HG03066 (cell line): ENCODE measurements around the gene AQP1.

Experiments
- ATAC-seq: cut with Tn5 transposase; IDR thresholded peaks from one replicate; pipeline ENCODE4 v1.9.1; 2021; ENCODE audit warnings: low read depth; ENCODE audit not compliant: unreplicated experiment

AQP1 gene

DNA sequence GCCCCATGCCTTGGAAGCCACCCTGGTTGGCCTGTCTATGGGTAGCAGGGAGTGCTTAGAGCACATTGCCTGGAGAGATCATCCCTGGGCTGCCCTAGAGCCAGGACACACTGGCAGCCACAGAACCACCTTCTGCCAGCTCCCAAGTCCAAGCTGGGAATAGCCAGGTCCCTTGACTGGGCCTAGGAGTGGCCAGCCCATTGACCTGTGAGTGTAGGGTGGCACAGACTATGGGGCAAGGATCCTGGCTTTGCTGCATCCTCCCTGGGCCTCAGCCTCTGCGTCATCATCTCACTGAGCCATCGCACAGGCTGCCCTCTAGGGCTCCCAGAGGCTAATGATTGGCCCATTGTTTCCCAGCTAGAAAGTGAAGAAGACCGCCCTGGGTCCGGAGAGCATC, 7.0 kb downstream of the AQP1 start:
- ATAC-seq: no peak

DNA sequence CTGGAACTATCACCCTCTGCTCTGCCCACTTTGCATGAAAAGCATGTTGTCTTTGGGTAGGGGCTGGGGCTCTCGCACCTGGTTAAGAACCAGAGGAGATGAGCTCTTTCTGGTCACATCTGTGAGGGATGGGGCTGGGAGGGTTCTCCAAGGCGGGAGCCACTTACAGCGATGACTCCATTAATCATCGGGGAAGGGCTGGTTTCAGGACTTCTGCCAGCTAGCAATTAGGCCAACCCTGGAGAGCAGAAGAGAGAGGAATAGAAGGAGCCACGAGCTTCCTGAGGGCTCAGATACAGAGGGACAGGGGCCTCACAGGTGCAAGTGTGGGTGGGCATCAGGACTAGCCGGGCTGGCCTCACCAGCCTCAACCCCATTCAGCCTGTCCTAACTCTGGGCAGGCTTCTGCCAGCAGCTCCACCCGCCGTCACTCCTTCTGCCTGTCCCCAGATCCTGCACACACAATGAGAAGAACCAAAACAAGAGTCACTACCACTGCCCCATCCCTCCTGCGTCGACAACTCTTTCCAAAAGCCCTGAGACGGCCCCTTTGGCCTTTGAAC, 8.4 kb downstream of the AQP1 start:
- no peak for ATAC-seq

DNA sequence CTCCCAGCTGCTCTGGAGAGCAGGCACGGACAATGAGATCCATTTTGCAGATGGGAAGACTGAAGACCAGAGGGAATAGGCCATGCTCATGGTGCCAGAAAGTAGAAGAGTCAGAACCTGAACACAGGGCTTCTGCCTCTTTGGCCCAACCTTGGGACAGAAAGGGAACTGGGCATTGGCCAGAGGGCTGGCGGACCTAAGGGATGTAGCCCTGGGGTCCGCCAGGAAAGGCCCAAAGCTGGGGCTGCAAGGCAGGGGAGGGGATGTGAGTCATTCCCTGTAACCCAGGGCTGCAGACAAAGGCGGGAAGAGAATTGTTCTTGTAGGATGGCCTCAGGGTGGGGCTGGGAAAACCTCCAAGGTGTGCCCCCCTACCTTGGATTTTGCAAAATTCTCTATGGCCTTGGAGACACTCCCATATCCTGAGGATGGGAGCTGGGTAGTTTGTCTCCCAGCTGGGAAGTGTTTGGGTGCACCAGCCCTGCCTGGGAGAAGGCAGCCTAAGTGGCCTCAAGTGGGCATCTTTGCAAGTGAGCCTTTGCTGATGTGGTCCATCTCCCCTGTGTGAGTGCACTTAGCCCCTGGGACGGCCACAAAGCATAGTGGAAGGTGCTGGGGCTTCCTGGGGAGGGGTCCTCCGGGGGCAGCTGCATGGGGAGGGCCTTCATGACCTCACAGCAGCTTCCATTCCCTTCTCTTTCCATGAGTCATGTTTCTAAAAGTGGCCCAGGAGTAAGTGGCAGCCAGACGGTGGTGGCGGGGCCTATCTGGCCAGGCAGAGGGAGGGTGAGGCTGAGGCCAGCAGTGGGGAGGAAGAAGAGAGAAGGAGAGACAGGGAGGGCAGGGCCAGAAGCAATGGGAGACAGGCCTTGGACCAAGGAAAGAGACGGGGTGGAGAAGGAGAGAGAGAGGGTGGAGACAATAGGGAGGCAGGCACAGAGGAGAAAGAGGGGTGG, 9.2 kb downstream of the AQP1 start:
- ATAC-seq: no peak

DNA sequence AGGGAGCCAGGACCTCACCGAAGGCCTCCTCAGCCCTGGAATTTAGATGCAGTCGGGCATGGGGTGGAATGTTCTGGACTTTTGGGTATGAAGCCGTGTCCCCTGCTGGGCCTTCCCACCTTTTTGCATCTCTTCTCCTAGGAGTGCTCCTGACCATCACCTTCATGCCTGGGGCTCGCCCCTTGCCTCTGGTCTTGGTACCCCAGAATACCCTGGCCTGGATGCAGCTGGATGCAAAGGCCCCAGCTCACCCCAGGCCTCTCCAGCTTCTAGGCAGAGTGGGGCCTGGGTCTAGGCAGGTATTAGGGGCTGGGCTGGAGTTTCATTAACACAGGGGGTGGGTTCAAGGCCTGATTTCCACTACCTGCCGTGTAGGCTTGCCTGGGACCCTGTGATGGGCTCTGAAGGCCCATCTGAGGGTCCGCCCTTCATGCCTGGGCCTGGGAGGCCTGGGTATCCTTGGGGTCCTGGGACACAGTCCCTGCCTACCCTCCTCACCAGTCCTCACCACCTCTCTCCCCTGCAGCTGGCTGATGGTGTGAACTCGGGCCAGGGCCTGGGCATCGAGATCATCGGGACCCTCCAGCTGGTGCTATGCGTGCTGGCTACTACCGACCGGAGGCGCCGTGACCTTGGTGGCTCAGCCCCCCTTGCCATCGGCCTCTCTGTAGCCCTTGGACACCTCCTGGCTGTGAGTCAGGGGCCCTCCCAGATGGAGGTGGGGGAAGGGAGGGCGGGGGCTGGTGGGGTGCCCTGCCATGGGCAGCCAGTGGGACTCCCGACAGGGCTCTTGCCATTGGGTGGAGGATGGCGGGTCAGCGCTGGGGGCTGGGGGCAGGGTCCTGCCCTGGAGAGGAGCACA, 10.1 kb downstream of the AQP1 start:
- no peak for ATAC-seq

DNA sequence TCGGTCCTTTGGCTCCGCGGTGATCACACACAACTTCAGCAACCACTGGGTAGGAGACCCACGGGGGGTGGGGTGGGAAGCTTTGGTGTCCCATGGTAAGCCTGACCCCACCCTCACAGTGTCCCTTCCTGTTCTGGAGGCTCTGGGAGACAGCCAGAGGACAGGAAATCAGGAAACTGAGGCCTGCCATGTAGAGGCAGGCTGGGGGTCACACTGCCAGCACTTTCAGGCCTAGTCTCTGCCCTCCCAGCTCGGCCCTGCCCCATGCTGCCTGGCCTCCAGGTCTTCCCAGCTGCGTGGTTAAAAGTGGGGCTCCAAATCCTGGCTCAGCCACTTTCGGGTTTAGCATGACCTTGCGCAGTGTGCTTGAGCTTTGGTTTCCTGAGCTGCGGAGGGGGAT, 10.9 kb downstream of the AQP1 start:
- ATAC-seq: no peak

DNA sequence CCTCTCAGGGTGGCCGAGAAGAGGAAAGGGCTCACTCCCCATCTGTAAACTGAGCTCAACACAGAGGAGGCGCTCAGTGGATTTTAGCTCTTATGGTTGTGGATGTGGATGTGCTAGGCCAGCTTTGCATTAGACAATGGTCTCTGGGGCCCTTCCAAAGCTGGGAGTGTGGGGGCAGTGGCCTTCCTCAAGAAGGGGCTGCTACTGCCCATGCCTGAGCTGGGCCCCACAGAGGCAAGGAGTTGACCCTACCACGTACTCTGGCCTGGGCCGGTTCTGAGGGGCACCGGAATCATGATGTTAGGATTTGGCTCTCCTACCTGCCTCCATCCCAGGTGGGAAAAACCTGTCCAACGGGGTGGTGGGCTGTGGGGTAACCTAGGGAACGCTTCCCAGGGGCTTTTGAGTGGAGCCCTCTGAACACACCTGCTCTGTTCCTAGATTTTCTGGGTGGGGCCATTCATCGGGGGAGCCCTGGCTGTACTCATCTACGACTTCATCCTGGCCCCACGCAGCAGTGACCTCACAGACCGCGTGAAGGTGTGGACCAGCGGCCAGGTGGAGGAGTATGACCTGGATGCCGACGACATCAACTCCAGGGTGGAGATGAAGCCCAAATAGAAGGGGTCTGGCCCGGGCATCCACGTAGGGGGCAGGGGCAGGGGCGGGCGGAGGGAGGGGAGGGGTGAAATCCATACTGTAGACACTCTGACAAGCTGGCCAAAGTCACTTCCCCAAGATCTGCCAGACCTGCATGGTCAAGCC, 11.5 kb downstream of the AQP1 start:
- ATAC-seq: no peak

DNA sequence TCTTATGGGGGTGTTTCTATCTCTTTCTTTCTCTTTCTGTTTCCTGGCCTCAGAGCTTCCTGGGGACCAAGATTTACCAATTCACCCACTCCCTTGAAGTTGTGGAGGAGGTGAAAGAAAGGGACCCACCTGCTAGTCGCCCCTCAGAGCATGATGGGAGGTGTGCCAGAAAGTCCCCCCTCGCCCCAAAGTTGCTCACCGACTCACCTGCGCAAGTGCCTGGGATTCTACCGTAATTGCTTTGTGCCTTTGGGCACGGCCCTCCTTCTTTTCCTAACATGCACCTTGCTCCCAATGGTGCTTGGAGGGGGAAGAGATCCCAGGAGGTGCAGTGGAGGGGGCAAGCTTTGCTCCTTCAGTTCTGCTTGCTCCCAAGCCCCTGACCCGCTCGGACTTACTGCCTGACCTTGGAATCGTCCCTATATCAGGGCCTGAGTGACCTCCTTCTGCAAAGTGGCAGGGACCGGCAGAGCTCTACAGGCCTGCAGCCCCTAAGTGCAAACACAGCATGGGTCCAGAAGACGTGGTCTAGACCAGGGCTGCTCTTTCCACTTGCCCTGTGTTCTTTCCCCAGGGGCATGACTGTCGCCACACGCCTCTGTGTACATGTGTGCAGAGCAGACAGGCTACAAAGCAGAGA, 12.2 kb downstream of the AQP1 start:
- ATAC-seq: no peak

DNA sequence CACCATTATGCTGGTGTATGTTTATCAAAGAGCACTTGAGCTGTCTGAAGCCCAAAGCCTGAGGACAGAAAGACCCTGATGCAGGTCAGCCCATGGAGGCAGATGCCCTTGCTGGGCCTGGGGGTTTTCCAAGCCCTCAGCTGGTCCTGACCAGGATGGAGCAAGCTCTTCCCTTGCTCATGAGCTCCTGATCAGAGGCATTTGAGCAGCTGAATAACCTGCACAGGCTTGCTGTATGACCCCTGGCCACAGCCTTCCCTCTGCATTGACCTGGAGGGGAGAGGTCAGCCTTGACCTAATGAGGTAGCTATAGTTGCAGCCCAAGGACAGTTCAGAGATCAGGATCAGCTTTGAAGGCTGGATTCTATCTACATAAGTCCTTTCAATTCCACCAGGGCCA, 13.0 kb downstream of the AQP1 start:
- ATAC-seq: no peak

DNA sequence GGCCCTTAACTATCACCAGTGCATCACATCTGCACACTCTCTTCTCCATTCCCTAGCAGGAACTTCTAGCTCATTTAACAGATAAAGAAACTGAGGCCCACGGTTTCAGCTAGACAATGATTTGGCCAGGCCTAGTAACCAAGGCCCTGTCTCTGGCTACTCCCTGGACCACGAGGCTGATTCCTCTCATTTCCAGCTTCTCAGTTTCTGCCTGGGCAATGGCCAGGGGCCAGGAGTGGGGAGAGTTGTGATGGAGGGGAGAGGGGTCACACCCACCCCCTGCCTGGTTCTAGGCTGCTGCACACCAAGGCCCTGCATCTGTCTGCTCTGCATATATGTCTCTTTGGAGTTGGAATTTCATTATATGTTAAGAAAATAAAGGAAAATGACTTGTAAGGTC, 13.5 kb downstream of the AQP1 start:
- no peak for ATAC-seq

DNA sequence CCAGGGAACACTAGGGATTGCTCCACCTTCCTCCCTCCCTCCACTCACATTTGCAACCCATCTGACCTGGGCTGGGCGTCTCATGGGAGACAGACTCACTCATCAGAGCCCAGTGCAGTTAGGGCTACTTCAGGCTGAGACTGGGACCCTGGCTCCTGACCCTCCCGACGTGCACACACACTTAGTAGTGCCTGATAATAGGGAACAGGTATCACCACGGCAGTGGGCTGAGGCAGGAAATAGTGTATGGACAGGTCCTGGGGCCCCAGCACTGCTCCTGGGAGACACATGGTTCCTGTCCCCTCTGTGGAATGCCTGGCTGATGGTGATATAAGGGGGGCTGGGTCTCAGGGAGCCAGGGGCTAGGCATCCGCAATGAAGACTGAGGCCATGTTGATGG, 14.3 kb downstream of the AQP1 start:
- ATAC-seq: no peak

DNA sequence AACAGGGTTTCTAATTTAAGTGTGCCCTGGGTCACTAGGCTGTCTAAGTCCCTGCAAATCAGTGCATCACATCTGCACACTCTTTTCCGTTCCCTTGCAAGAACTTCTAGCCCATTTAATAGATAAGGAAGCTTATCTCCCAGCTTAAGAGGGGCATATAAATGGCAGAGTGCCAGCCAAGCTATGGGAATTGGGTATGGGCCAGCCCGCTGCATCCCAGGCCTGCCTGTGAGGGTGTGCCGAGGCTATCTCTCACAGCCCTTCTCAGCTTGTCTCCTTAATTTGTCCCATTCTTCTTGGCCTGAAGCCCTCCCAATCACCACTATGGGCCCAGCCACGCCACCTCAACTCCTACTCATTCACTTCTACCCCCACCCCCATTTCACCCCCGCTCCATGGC, 14.7 kb downstream of the AQP1 start:
- no peak for ATAC-seq

DNA sequence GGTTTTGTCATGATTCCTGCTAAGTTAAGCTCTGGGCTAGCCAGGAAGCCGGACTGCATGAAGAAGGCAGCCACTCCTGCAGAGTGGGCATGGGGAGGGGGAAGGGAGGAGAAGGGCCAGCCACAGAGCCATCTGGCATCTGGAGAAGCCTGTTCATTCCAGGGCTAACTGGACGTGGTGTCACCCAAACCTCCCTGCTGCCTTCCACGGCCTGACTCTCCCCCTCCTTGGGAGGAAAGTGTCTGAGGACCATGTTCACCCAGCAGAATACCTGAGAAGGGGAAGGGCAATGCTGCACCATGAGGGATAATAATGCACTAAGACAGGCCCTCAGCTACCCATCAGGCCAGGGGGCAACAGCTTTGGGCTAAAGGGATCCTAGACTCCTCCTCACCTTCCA, 15.4 kb downstream of the AQP1 start:
- no peak for ATAC-seq

DNA sequence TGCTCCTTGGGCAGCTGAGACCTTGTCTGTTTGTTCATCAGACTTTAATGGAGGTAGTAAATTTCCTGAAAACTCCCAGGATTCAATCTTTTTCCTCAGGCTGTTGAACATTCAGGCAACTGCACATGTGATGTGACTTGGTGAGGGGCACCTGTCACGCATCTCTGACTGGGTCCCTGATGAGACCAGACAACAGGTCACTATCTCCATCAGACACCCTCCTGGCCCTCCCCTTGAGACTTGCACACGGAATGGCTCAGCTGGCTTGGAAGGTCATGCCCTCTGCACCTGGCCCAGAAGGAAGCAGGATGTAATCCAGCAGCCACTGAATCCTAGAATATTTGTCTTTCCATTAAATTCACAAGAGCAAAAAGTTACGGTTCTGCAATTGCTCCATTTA, 15.9 kb downstream of the AQP1 start:
- no peak for ATAC-seq

DNA sequence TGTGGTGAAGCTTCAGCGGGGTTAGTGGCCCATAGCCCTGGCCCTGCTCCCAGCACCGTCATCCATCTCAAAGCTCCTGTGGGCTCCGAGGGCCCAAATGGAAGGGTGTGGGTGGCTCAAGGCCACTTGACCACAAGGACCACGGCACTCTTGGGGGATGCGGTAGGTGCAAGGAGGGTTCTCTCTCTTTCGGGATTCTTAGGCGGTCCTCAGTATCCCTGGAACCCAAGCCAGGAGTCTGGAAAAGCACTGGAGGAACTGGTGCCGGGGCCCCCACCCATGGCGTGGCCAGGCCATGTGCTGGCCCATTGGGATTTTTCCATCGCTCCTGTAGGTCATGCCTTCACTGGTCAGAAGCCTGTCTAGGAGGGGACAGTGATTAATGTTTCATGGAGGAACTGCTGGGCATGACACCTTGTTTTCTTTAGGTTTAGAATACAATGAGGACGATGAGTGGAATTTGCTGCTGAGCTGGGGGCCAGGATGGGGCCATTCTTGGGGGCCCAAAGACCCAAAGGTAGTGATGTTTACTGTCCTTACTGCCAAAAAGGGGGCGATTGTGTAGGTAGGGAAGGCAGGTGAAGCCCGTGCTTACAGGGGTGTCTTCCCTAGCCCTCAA, 16.7 kb downstream of the AQP1 start:
- ATAC-seq: no peak

DNA sequence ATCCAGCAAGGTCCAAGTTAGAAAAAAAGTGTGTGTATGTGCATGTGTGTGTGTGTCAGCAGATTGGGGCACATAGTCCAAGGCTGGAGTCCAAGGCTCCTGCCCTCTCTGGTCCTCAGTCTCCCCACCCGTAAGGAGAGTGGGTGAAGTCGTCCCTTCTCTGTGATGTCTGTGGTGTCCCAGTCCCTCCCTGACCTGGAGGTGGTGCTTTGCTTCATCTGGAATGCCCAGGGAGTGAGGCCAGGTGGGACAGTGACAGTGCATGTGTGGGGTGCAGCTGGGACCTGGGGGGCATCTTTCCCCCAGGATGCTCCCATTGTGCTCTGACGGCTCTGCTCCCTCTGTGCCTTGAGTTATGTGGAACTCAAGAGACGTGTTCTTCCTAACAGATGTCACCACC, 18.0 kb downstream of the AQP1 start:
- no peak for ATAC-seq

DNA sequence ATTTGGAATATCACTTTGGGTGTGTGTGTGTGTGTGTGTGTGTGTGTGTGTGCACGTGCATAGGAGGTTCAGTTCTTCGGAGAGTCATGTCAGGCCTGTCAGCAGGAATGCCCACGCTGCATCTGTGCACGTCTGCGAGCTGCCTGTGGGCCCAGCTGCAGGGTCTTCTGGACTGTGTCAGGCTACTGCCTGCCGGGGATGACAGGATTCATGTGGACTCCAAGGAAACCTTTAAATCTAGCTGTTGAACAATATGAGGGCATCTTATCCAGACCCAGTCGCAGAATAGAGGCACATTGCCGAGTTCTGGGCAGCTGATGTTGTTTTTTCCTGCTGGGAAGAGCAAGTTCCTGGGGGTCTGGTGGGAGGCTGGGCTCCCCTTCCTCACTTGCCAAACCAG, 19.0 kb downstream of the AQP1 start:
- ATAC-seq: no peak

DNA sequence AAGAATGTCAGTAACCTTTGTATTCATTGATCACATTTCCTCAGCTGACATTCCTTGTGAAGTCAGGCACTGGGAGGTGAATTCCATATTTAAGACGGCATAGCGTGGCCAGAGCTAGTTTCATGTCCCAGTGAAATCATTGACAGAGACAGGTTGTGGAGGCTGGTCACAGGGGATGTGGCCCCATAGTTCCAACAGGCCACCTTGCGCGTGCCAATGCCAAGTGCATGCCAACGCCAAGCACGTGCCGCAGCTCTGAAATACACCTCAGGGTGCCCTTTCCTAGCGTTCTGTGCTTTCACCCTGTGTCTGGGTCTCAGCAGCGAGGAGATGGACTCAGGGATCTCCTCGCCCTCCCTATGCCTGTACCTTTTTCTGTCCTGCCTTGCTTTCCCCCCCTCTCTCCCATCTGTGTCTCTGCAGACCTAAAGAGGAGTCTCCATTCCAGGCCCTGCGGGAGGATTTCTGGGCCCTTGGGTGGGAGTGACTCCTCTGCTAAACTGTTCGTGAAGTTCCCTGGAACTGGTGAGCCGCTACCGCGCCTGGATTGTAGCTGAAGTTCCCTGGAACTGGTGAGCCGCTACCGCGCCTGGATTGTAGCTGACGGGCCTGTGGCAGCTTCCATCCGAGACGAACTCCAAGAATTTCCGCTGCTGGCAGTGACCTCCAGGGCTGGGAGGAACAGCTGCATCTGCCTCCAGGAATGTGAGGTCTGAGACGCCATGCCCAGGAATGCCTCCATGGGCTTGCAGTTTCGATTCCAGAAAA, 19.7 kb downstream of the AQP1 start:
- no peak for ATAC-seq

DNA sequence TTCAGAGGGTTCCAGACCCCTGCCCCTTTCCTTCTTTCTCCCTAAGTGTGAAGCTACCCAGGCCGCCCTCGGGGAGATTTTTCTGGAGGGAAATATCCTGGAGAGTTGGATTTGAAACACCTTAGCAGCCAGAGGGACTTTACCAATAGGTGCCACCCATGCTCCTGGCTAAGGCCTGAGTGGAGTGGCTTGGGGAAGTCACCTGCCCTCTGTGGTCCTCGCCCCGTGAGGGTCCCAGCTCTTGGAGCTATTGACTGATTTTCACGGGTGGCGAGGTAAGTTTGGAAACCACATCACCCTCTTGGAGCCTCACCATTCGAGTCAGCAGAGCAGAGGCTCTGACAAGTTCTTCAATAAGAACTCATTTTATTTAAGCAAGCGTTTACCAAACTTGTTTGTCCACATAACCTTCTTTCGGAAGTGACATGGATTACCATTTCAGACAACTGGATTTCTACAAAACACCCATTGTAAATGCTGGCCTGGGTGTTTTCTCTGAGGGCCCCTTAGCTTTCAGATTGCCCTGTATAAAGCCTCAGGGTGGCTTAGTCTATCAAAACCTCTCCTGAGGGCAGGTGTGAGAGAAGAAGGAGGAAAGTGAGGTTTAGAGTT, 20.4 kb downstream of the AQP1 start:
- ATAC-seq: no peak

DNA sequence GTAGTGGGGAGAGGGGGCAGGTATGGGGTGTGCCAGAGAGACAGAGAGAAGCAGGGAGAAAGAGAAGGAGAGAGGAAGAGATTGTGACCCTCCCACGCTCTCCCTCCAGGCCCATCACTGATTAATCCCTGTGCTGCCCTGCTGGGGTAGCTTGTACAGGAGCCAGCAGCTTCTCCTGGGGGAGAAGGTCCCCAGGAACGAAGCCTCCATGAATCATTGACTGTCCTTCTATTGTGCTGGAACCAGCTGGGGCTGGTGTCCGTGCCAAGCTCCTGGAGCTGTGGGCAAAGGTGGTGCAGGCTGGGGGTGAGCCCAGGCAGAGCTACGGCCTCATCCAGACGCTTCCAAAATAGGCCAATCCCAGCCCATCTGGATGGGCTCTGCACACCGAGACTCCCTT, 20.9 kb downstream of the AQP1 start:
- ATAC-seq: no peak
